Calu3 (cell line): ENCODE measurements around the gene PCED1B. TPM values are rescaled to one million over a fixed set of nuclear protein-coding genes. Genes with fewer than 3 reads are reported as not detected.

Experiments
- BruUV-seq: library from RNA; stranded (reverse); fragments of 400-500 nt; replicated peaks from 2 replicates; lab custom pipeline; 2021; lab: Mats Ljungman, UMichigan
- CTCF ChIA-PET: fragments of 300-600 bp; sonication (Branson Sonifier 250); formaldehyde crosslinking; loops from one replicate; lab custom pipeline; 2022; ENCODE audit warnings: antibody characterized with exemption; lab: Charles Lee
- DNase-seq: peaks from one replicate; pipeline ENCODE4 v3.0.0; 2022
- H3K27ac Mint-ChIP-seq: one replicate; pipeline ENCODE4 v1.8.0; 2022; ENCODE audit warnings: mixed read lengths; ENCODE audit not compliant: unreplicated experiment
- H3K27me3 Mint-ChIP-seq: one replicate; pipeline ENCODE4 v1.8.0; 2022; ENCODE audit warnings: mixed read lengths; ENCODE audit not compliant: unreplicated experiment
- H3K36me3 Mint-ChIP-seq: one replicate; pipeline ENCODE4 v1.8.0; 2022; ENCODE audit warnings: mild to moderate bottlenecking, moderate library complexity, mixed read lengths; ENCODE audit not compliant: insufficient read depth, unreplicated experiment
- H3K4me1 Mint-ChIP-seq: one replicate; pipeline ENCODE4 v1.8.0; 2022; ENCODE audit warnings: mild to moderate bottlenecking, low read depth, mixed read lengths; ENCODE audit not compliant: unreplicated experiment
- H3K4me3 Mint-ChIP-seq: one replicate; pipeline ENCODE4 v1.8.0; 2022; ENCODE audit warnings: mild to moderate bottlenecking, low read depth, moderate library complexity, mixed read lengths; ENCODE audit not compliant: unreplicated experiment
- H3K9me3 Mint-ChIP-seq: one replicate; pipeline ENCODE4 v1.8.0; 2022; ENCODE audit warnings: low read depth, mixed read lengths; ENCODE audit not compliant: unreplicated experiment
- intact Hi-C: fragments of 100-400 bp; cut with micrococcal nuclease; formaldehyde crosslinking; loops from one replicate; pipeline ENCODE4 v1.10.0; 2022; ENCODE audit not compliant: unreplicated experiment
- total RNA-seq: library from RNA; stranded (reverse); gene quantifications from 2 replicates; pipeline ENCODE4 v1.2.3, GENCODE V29; 2022
- TF ChIP-seq, protein P1 (sequence below): fragments of 200-600 bp; IDR thresholded peaks from one replicate; pipeline ENCODE4 v1.8.0; 2022; ENCODE audit warnings: antibody characterized with exemption; ENCODE audit not compliant: unreplicated experiment

The PCED1B gene
- total RNA-seq, 1 experiment from 2014 or later: 4.1 TPM

- peaks cover 16% of the 10 kb centered on the region for H3K36me3 Mint-ChIP-seq
- CTCF ChIA-PET: interaction anchor here (0.6 to 2.5 kb wide), 7 partner anchors 9 to 908 kb away, joined by 3 to 23 read pairs (median 3); no protein-coding TSS in a partner anchor
- peak overlapping the region; percentile 98 for H3K27ac Mint-ChIP-seq
- peaks cover 44% of the 10 kb centered on the region for H3K4me1 Mint-ChIP-seq
- no peaks in the 10 kb centered on the region for H3K9me3 Mint-ChIP-seq
- BruUV-seq: no TSS peak
- TF ChIP-seq, protein P1, sequence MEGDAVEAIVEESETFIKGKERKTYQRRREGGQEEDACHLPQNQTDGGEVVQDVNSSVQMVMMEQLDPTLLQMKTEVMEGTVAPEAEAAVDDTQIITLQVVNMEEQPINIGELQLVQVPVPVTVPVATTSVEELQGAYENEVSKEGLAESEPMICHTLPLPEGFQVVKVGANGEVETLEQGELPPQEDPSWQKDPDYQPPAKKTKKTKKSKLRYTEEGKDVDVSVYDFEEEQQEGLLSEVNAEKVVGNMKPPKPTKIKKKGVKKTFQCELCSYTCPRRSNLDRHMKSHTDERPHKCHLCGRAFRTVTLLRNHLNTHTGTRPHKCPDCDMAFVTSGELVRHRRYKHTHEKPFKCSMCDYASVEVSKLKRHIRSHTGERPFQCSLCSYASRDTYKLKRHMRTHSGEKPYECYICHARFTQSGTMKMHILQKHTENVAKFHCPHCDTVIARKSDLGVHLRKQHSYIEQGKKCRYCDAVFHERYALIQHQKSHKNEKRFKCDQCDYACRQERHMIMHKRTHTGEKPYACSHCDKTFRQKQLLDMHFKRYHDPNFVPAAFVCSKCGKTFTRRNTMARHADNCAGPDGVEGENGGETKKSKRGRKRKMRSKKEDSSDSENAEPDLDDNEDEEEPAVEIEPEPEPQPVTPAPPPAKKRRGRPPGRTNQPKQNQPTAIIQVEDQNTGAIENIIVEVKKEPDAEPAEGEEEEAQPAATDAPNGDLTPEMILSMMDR: no peak
- DNase-seq: no peak
- intact Hi-C loops: loop anchor here (1.0 to 5.0 kb wide), 5 partner anchors 37 to 653 kb away; no protein-coding TSS in a partner anchor
- peak overlapping the region; percentile 44 for H3K4me3 Mint-ChIP-seq
- H3K27me3 Mint-ChIP-seq: no peaks in the 10 kb centered on the region
These were observed 45.4 kb upstream of the PCED1B start for GRCh38 chr12:47033789-47034555.

DNA sequence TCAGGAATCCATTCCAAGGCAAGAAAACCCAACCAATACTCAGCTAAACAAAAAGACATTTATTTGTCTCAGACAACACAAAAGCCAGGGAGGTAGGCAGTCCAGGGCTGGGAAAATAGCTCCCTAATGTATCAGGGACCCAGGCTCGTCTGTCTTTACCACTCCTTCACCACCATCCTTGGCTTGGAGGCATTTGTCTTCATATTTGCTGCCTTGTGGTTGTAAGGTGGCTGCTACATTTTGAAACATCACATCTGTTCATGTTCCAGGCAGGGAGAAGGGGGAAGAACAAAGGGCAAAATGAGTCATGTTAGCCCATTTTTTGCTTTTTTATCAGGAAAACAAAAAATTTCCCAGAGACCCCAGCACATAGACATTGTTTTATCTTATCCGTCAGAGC, 44.8 kb upstream of the PCED1B start:
- CTCF ChIA-PET: interaction anchor here (0.8 to 1.2 kb wide), 4 partner anchors 9 to 44 kb away, joined by 3 read pairs; no protein-coding TSS in a partner anchor
- no peak overlapping the region for H3K4me3 Mint-ChIP-seq
- peaks cover 16% of the 10 kb centered on the region for H3K36me3 Mint-ChIP-seq
- H3K27ac Mint-ChIP-seq: peak overlapping the region; percentile 98
- DNase-seq: no peak
- no peaks in the 10 kb centered on the region for H3K9me3 Mint-ChIP-seq
- no peaks in the 10 kb centered on the region for H3K27me3 Mint-ChIP-seq
- TF ChIP-seq, protein P1: no peak
- peaks cover 51% of the 10 kb centered on the region for H3K4me1 Mint-ChIP-seq
- intact Hi-C loops: loop anchor here (2.0 to 5.0 kb wide), 2 partner anchors 156 to 653 kb away; no protein-coding TSS in a partner anchor
- BruUV-seq: no TSS peak

GRCh38 chr12:47035484-47035883, 43.9 kb upstream of the PCED1B start:
- Mint-ChIP-seq H3K9me3 (no peaks in the 10 kb centered on the region), H3K27me3 (no peaks in the 10 kb centered on the region), H3K4me3 (no peak overlapping the region), H3K4me1 (peaks cover 56% of the 10 kb centered on the region), H3K36me3 (peaks cover 16% of the 10 kb centered on the region), H3K27ac (peak overlapping the region; percentile 98)
- CTCF ChIA-PET: no interaction called here
- intact Hi-C loops: loop anchor here (2.0 kb wide), 1 partner anchor 155 kb away; no protein-coding TSS in a partner anchor
- no TSS peak for BruUV-seq
- DNase-seq: no peak
- TF ChIP-seq, protein P1: no peak

DNA sequence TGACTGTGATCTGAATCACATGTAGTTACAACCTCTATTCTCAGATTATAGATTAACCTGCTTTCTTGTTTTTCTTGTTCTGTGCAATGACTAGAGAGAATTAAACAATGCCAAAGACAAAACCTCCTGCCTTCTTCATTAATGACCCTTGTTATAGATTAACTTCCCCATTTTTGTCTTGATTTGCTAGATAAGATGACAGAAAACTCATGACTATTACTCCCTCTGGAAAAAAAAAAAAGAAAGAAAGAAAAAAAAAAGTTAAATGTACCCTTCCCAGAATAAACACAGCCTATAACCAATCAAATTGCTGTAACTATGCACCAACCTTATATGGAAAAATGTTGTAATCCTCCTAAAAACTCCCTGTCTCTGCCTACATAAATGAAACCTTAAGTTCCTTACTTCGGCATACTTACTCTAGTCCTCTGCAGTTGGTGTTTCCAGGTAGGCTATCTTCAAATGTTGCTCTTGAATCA, 41.1 kb upstream of the PCED1B start:
- TF ChIP-seq, protein P1: no peak
- Mint-ChIP-seq H3K36me3 (peaks cover 16% of the 10 kb centered on the region), H3K27me3 (no peaks in the 10 kb centered on the region), H3K4me3 (peak overlapping the region; percentile 27), H3K4me1 (peaks cover 42% of the 10 kb centered on the region), H3K27ac (peak overlapping the region; percentile 96), H3K9me3 (peaks cover 3% of the 10 kb centered on the region)
- DNase-seq: peak; percentile 12
- no TSS peak for BruUV-seq
- CTCF ChIA-PET: interaction anchor here (0.6 kb wide), 1 partner anchor 32 kb away, joined by 3 read pairs; no protein-coding TSS in a partner anchor
- intact Hi-C loops: loop anchor here (2.0 kb wide), 1 partner anchor 238 kb away; no protein-coding TSS in a partner anchor
